ENCODE results near the gene UBAC1. TPM values are rescaled to one million over a fixed set of nuclear protein-coding genes. Genes with fewer than 3 reads are reported as not detected.

Gene UBAC1
- total and polyA plus RNA-seq, 4 donors: 16.2 to 115 (median 16.4) TPM

- TF ChIP-seq ZBTB33 (IDR thresholded peaks at IDR 0.05) (no peak), SP1 (IDR thresholded peaks at IDR 0.05) (no peak), FOXA2 (IDR thresholded peaks at IDR 0.05) (no peak), RXRA (IDR thresholded peaks at IDR 0.05) (no peak), HNF4A (conservative IDR thresholded peaks at IDR 0.05) (no peak), FOXA1 (IDR thresholded peaks at IDR 0.05) (no peak), HNF4G (IDR thresholded peaks at IDR 0.05) (no peak)
- no peak for DNase-seq (ENCODE audit: low spot score)
- H3K27ac ChIP-seq (ENCODE audit: low read depth in 1 of 2, low read length in 2 of 2): no peak overlapping the region
- no peak overlapping the region for H3K4me3 ChIP-seq (ENCODE audit: low read depth in 1 of 3, low read length in 3 of 3)
- no peaks in the 10 kb centered on the region for H3K36me3 ChIP-seq (ENCODE audit: control insufficient read depth in 4 of 4, insufficient read depth in 3 of 4, low read depth in 1 of 4, low read length in 3 of 4)
- peaks cover 0 to 22% (median 10%) of the 10 kb centered on the region in 4 donors for H3K4me1 ChIP-seq (ENCODE audit: control insufficient read depth in 4 of 4, insufficient read depth in 4 of 4, low read length in 3 of 4)
- H3K27me3 ChIP-seq (ENCODE audit: control insufficient read depth in 4 of 4, insufficient read depth in 4 of 4, low read length in 3 of 4): no peaks in the 10 kb centered on the region
- no peaks in the 10 kb centered on the region for H3K9me3 ChIP-seq (ENCODE audit: control insufficient read depth in 4 of 4, low read length in 3 of 4)
- 80% methylated on average over 11 of the region's 11 CpGs for WGBS
- no peak overlapping the region for H3K9ac ChIP-seq (ENCODE audit: low read depth in 1 of 2, low read length in 2 of 2)
These were observed 4.1 kb upstream of the UBAC1 start for GRCh38 chr9:135965124-135965756.

GRCh38 chr9:135963938-135964337, 2.8 kb upstream of the UBAC1 start:
- Histone ChIP-seq H3K27me3 (ENCODE audit: control insufficient read depth in 4 of 4, insufficient read depth in 4 of 4, low read length in 3 of 4) (no peaks in the 10 kb centered on the region), H3K9me3 (ENCODE audit: control insufficient read depth in 4 of 4, low read length in 3 of 4) (no peaks in the 10 kb centered on the region), H3K9ac (ENCODE audit: low read depth in 1 of 2, low read length in 2 of 2) (no peak overlapping the region), H3K36me3 (ENCODE audit: control insufficient read depth in 4 of 4, insufficient read depth in 3 of 4, low read depth in 1 of 4, low read length in 3 of 4) (no peaks in the 10 kb centered on the region), H3K27ac (ENCODE audit: low read depth in 1 of 2, low read length in 2 of 2) (no peak overlapping the region), H3K4me3 (ENCODE audit: low read depth in 1 of 3, low read length in 3 of 3) (no peak overlapping the region), H3K4me1 (ENCODE audit: control insufficient read depth in 4 of 4, insufficient read depth in 4 of 4, low read length in 3 of 4) (peaks cover 4 to 32% (median 18%) of the 10 kb centered on the region in 4 donors)
- WGBS: 73% methylated on average over 10 of the region's 10 CpGs
- TF ChIP-seq TAF1 (conservative IDR thresholded peaks at IDR 0.05): no peak
- no peak for DNase-seq (ENCODE audit: low spot score)

GRCh38 chr9:135963338-135963737, 2.2 kb upstream of the UBAC1 start:
- H3K4me3 ChIP-seq (ENCODE audit: low read depth in 1 of 3, low read length in 3 of 3): no peak overlapping the region
- no peak overlapping the region for H3K9ac ChIP-seq (ENCODE audit: low read depth in 1 of 2, low read length in 2 of 2)
- WGBS: 83% methylated on average over 8 of the region's 8 CpGs
- no peaks in the 10 kb centered on the region for H3K27me3 ChIP-seq (ENCODE audit: control insufficient read depth in 4 of 4, insufficient read depth in 4 of 4, low read length in 3 of 4)
- DNase-seq (ENCODE audit: low spot score): no peak
- no peak for TF ChIP-seq HNF4G (IDR thresholded peaks at IDR 0.05)
- no peak for TF ChIP-seq FOXA1 (IDR thresholded peaks at IDR 0.05)
- no peak for TF ChIP-seq ATF3 (IDR thresholded peaks at IDR 0.05)
- TF ChIP-seq NR2F2 (IDR thresholded peaks at IDR 0.05): no peak
- TF ChIP-seq RAD21 (IDR thresholded peaks at IDR 0.05): no peak
- TF ChIP-seq ZBTB33 (IDR thresholded peaks at IDR 0.05): no peak
- no peak for TF ChIP-seq TAF1 (conservative IDR thresholded peaks at IDR 0.05)
- no peak for TF ChIP-seq HNF4A (conservative IDR thresholded peaks at IDR 0.05)
- no peak for TF ChIP-seq GABPA (IDR thresholded peaks at IDR 0.05 in 1 of 2, conservative IDR thresholded peaks at IDR 0.05 in 1 of 2)
- TF ChIP-seq JUND (IDR thresholded peaks at IDR 0.05): no peak
- no peak for TF ChIP-seq FOXA2 (IDR thresholded peaks at IDR 0.05)
- no peak for TF ChIP-seq REST (IDR thresholded peaks at IDR 0.05)
- TF ChIP-seq RXRA (IDR thresholded peaks at IDR 0.05): no peak
- no peak for TF ChIP-seq SP1 (IDR thresholded peaks at IDR 0.05)
- TF ChIP-seq EGR1 (IDR thresholded peaks at IDR 0.05; ENCODE audit: low read depth in 2 of 2): no peak
- TF ChIP-seq CTCF (IDR thresholded peaks at IDR 0.05; ENCODE audit: low read depth, low read length, missing input control): no peak
- no peak for TF ChIP-seq YY1 (IDR thresholded peaks at IDR 0.05)
- no peak for TF ChIP-seq MAX (IDR thresholded peaks at IDR 0.05)
- H3K27ac ChIP-seq (ENCODE audit: low read depth in 1 of 2, low read length in 2 of 2): no peak overlapping the region
- no peaks in the 10 kb centered on the region for H3K36me3 ChIP-seq (ENCODE audit: control insufficient read depth in 4 of 4, insufficient read depth in 3 of 4, low read depth in 1 of 4, low read length in 3 of 4)
- H3K4me1 ChIP-seq (ENCODE audit: control insufficient read depth in 4 of 4, insufficient read depth in 4 of 4, low read length in 3 of 4): peaks cover 4 to 35% (median 17%) of the 10 kb centered on the region in 4 donors
- no peaks in the 10 kb centered on the region for H3K9me3 ChIP-seq (ENCODE audit: control insufficient read depth in 4 of 4, low read length in 3 of 4)

All from liver (tissue), 9 donors.